OCI-LY7 (cell line): ENCODE measurements around the gene FAM118A. TPM values are rescaled to one million over a fixed set of nuclear protein-coding genes. Genes with fewer than 3 reads are reported as not detected.

Source experiments
- BruUV-seq: library from RNA; stranded (reverse); fragments of 400-500 nt; replicated peaks from 2 replicates; lab custom pipeline; 2021; lab: Mats Ljungman, UMichigan
- CTCF ChIA-PET: fragments of 300-600 bp; sonication (Branson Sonifier 250); formaldehyde crosslinking; loops from one replicate; lab custom pipeline; 2022; ENCODE audit warnings: antibody characterized with exemption; ENCODE audit not compliant: unreplicated experiment; lab: Charles Lee
- POLR2A ChIA-PET: fragments of 300-600 bp; sonication (Branson Sonifier 250); formaldehyde crosslinking; loops from one replicate; lab custom pipeline; 2022; ENCODE audit warnings: antibody characterized with exemption; lab: Charles Lee
- DNase-seq: peaks from one replicate; pipeline ENCODE4 v3.0.0-alpha.2; 2015; ENCODE audit warnings: low spot score
- H2AFZ ChIP-seq: fragments of 200-600 bp; sonication (generic), shearing (Covaris generic); 2 replicates; pipeline ENCODE4 v1.6.1; 2014; ENCODE audit warnings: mild to moderate bottlenecking, antibody characterized with exemption, low read length, moderate library complexity
- H3K27ac ChIP-seq: fragments of 200-600 bp; sonication (generic); 2 replicates; pipeline ENCODE4 v1.5.1; 2014; ENCODE audit warnings: mixed run types, low read depth, mild to moderate bottlenecking, moderate library complexity, low read length, inconsistent platforms; ENCODE audit not compliant: poor library complexity, severe bottlenecking
- H3K36me3 ChIP-seq: fragments of 200-600 bp; sonication (generic); 2 replicates; pipeline ENCODE4 v1.6.1; 2014; ENCODE audit warnings: mild to moderate bottlenecking, antibody characterized with exemption, low read length, moderate library complexity, mixed read lengths; ENCODE audit not compliant: insufficient read depth
- H3K4me1 ChIP-seq: fragments of 200-600 bp; sonication (generic); 2 replicates; pipeline ENCODE4 v1.5.1; 2014; ENCODE audit warnings: mild to moderate bottlenecking, low read length; ENCODE audit not compliant: insufficient read depth, poor library complexity, severe bottlenecking
- H3K4me2 ChIP-seq: fragments of 200-600 bp; sonication (generic); 2 replicates; pipeline ENCODE4 v1.6.1; 2014; ENCODE audit warnings: mild to moderate bottlenecking, low read length
- H3K4me3 ChIP-seq: fragments of 200-600 bp; sonication (generic); 2 replicates; pipeline ENCODE4 v1.5.1; 2014; ENCODE audit warnings: mild to moderate bottlenecking, low read depth, low read length; ENCODE audit not compliant: poor library complexity, severe bottlenecking
- H3K79me2 ChIP-seq: fragments of 200-600 bp; sonication (generic); 2 replicates; pipeline ENCODE4 v1.6.1; 2016; ENCODE audit warnings: low read depth, mild to moderate bottlenecking, low read length, moderate library complexity, mixed read lengths; ENCODE audit not compliant: insufficient read depth
- H3K9me2 ChIP-seq: fragments of 200-600 bp; sonication (generic); 2 replicates; pipeline ENCODE4 v1.6.1; 2016; ENCODE audit warnings: mild to moderate bottlenecking, low read length, mixed read lengths; ENCODE audit not compliant: insufficient read depth
- H3K9me3 ChIP-seq: fragments of 200-600 bp; sonication (generic); 2 replicates; pipeline ENCODE4 v1.6.1; 2014; ENCODE audit warnings: mild to moderate bottlenecking, mixed run types, low read length, mixed read lengths
- H4K20me1 ChIP-seq: fragments of 200-600 bp; sonication (generic); 2 replicates; pipeline ENCODE4 v1.6.1; 2014; ENCODE audit warnings: mild to moderate bottlenecking, antibody characterized with exemption, low read length, moderate library complexity, mixed read lengths; ENCODE audit not compliant: insufficient read depth
- CTCF ChIP-seq: fragments of 200-600 bp; sonication (generic); conservative IDR thresholded peaks from 2 replicates; pipeline ENCODE4 v1.5.1; 2014; ENCODE audit warnings: mild to moderate bottlenecking, antibody characterized with exemption, low read length, moderate library complexity, mixed read lengths
- EZH2phosphoT487 ChIP-seq: fragments of 200-600 bp; sonication (generic); IDR thresholded peaks from 2 replicates; pipeline ENCODE4 v1.6.1; 2018; ENCODE audit warnings: low read depth, borderline replicate concordance, mild to moderate bottlenecking, mixed run types, antibody characterized with exemption, low read length, moderate library complexity, mixed read lengths
- intact Hi-C: fragments of 100-400 bp; cut with micrococcal nuclease; formaldehyde crosslinking; loops from one replicate; pipeline ENCODE4 v1.10.0; 2022; ENCODE audit not compliant: unreplicated experiment
- total RNA-seq, 2 experiments: library from RNA; depleted of rRNA in 1 of 2; stranded (reverse); fragments of >200 nt in 1 of 2; shearing (Covaris generic) in 1 of 2; gene quantifications; 2 replicates each; pipeline ENCODE4 v1.2.3, GENCODE V29; 2014 to 2022

Gene FAM118A
- total RNA-seq, 2 experiments from 2014 or later = 27.6 to 41.5 TPM

GRCh38 chr22:45278125-45278524, 31.6 kb upstream of the FAM118A start:
- Histone ChIP-seq H3K4me3 (no peak overlapping the region), H4K20me1 (no peaks in the 10 kb centered on the region), H3K9me2 (no peaks in the 10 kb centered on the region), H3K27ac (no peak overlapping the region), H3K4me2 (no peak overlapping the region), H3K79me2 (no peaks in the 10 kb centered on the region), H3K36me3 (no peaks in the 10 kb centered on the region), H3K9me3 (no peaks in the 10 kb centered on the region), H2AFZ (no peak overlapping the region), H3K4me1 (no peaks in the 10 kb centered on the region)
- DNase-seq = no peak
- BruUV-seq = no TSS peak
- intact Hi-C loops = no loop called here
- POLR2A ChIA-PET = no interaction called here
- TF ChIP-seq CTCF (no peak), EZH2phosphoT487 (no peak)
- CTCF ChIA-PET = no interaction called here

GRCh38 chr22:45280587-45280980, 29.1 kb upstream of the FAM118A start:
- ChIA-PET CTCF (no interaction called here), POLR2A (no interaction called here)
- intact Hi-C loops = no loop called here

More at GRCh38 chr22:45280587-45280980, 29.1 kb upstream of the FAM118A start:
- no TSS peak for BruUV-seq
- Histone ChIP-seq H3K79me2 (no peaks in the 10 kb centered on the region), H3K4me1 (no peaks in the 10 kb centered on the region), H4K20me1 (no peaks in the 10 kb centered on the region), H2AFZ (no peak overlapping the region), H3K4me2 (no peak overlapping the region), H3K9me3 (no peaks in the 10 kb centered on the region), H3K36me3 (no peaks in the 10 kb centered on the region), H3K9me2 (no peaks in the 10 kb centered on the region), H3K27ac (no peak overlapping the region), H3K4me3 (no peak overlapping the region)
- TF ChIP-seq CTCF (no peak), EZH2phosphoT487 (no peak)
- no peak for DNase-seq
